Measurements from ENCODE around the gene PFKM. TPM values are rescaled to one million over a fixed set of nuclear protein-coding genes. Genes with fewer than 3 reads are reported as not detected.

PFKM gene
- polyA plus RNA-seq, 2 donors: 15.4 to 21.6 TPM

DNA sequence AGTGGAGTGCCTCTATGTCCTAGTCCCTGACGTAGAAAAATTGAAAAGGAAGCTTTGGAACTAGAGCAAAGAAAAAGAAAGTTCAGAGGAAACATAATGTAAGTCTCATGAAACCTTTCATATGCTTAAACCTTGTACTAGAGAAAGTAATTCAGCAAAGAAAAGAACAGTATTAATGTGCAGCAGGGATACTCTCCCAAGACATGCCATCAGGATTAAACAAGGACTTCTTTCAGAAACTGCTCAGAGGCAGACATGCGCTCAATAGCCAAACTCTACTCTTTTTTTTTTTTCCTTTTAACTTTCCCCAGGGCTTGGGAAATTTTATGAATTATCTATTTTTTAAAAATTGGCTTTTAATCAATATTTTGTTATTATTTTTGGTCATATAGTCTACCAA lies 45.3 kb downstream of the PFKM start:
- no peaks in the 10 kb centered on the region for H3K27me3 ChIP-seq (ENCODE audit: control insufficient read depth in 1 of 2, insufficient read depth in 2 of 2, low read length in 2 of 2)
- WGBS, 2 donors: 79 to 80% methylated on average over 2 of the region's 2 CpGs

DNA sequence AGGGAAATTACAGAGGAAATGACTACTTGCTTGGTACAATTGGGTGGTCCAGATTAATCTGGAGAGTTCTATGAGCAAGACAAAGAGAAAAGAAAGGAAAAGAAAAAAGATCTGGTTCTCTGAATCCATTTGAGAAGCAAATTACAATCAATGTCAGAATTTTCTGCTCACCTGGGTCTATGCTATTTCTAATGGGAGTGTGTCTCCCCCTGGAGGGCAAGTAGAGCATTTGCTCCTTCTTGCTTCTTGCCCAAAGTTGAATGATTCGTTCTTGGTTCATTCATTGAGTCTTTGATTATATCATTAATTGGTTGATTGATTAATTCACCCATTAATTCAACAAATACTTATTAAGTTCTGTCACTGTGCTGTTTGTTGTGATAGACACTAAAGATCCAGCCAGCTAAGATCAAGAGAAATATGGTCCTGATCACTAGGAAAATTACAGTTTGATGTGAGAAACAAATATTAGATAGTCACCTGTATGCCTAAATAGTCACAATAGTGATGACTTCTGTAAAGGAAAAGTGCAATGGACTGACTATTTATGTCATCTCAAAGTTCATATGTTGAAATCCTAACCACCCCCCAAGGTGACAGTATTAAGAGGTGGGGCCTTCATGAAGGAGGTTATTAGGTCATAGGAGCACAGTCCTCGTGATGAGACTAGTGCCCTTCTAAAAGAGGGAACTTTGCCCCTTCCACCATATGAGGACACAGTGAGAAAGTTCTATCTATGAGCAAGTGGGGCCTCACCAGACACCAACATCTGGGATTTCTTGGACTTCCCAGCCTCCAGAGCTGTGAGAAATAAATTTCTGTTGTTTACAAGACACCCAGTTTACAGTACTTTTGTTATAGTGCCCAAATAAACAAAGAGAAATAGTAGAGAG lies 46.2 kb downstream of the PFKM start:
- Histone ChIP-seq H3K4me1 (ENCODE audit: control insufficient read depth in 2 of 2, insufficient read depth in 2 of 2, low read length in 1 of 2) (no peaks in the 10 kb centered on the region), H3K9me3 (ENCODE audit: control insufficient read depth in 2 of 2, insufficient read depth in 1 of 2, low read depth in 1 of 2, low read length in 1 of 2) (no peaks in the 10 kb centered on the region), H3K27ac (ENCODE audit: low read depth in 2 of 2, low read length in 1 of 2) (no peak overlapping the region), H3K27me3 (ENCODE audit: control insufficient read depth in 1 of 2, insufficient read depth in 2 of 2, low read length in 2 of 2) (no peaks in the 10 kb centered on the region), H3K36me3 (ENCODE audit: control insufficient read depth in 2 of 2, insufficient read depth in 2 of 2, low read length in 1 of 2) (no peaks in the 10 kb centered on the region), H3K4me3 (ENCODE audit: low read depth in 1 of 2, low read length in 2 of 2) (no peak overlapping the region)
- WGBS, 2 donors: 17 to 25% methylated on average over 2 of the region's 2 CpGs

More for the DNA sequence above, 45.3 kb downstream of the PFKM start:
- no peak overlapping the region for H3K4me3 ChIP-seq (ENCODE audit: low read depth in 1 of 2, low read length in 2 of 2)
- no peaks in the 10 kb centered on the region for H3K36me3 ChIP-seq (ENCODE audit: control insufficient read depth in 2 of 2, insufficient read depth in 2 of 2, low read length in 1 of 2)
- H3K27ac ChIP-seq (ENCODE audit: low read depth in 2 of 2, low read length in 1 of 2): no peak overlapping the region
- no peaks in the 10 kb centered on the region for H3K4me1 ChIP-seq (ENCODE audit: control insufficient read depth in 2 of 2, insufficient read depth in 2 of 2, low read length in 1 of 2)
- no peaks in the 10 kb centered on the region for H3K9me3 ChIP-seq (ENCODE audit: control insufficient read depth in 2 of 2, insufficient read depth in 1 of 2, low read depth in 1 of 2, low read length in 1 of 2)

DNA sequence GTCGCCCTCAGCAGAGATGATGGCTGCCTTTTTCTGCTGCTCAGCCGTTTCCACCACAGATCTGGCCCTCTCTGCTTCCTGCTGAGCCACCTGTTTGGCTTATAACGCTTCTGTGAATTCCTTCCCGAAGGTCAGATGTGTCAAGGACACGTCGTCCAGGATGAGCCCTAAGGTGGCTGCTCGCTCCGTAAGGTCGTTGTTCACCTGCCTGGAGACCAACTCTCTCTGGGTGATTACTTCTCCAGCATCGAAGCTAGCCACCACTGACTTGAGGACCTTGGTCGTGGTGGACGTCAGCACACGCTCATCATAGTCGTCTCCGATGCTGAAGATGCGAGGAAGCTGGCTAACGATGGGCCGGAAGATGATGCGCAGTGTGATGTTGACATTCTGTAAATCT lies 49.8 kb downstream of the PFKM start:
- no peaks in the 10 kb centered on the region for H3K27me3 ChIP-seq (ENCODE audit: control insufficient read depth in 1 of 2, insufficient read depth in 2 of 2, low read length in 2 of 2)
- H3K27ac ChIP-seq (ENCODE audit: low read depth in 2 of 2, low read length in 1 of 2): no peak overlapping the region
- no peak overlapping the region for H3K4me3 ChIP-seq (ENCODE audit: low read depth in 1 of 2, low read length in 2 of 2)
- 88 to 90% methylated on average over 19 of the region's 19 CpGs for WGBS, 2 donors
- no peaks in the 10 kb centered on the region for H3K4me1 ChIP-seq (ENCODE audit: control insufficient read depth in 2 of 2, insufficient read depth in 2 of 2, low read length in 1 of 2)
- H3K36me3 ChIP-seq (ENCODE audit: control insufficient read depth in 2 of 2, insufficient read depth in 2 of 2, low read length in 1 of 2): no peaks in the 10 kb centered on the region
- no peaks in the 10 kb centered on the region for H3K9me3 ChIP-seq (ENCODE audit: control insufficient read depth in 2 of 2, insufficient read depth in 1 of 2, low read depth in 1 of 2, low read length in 1 of 2)

DNA sequence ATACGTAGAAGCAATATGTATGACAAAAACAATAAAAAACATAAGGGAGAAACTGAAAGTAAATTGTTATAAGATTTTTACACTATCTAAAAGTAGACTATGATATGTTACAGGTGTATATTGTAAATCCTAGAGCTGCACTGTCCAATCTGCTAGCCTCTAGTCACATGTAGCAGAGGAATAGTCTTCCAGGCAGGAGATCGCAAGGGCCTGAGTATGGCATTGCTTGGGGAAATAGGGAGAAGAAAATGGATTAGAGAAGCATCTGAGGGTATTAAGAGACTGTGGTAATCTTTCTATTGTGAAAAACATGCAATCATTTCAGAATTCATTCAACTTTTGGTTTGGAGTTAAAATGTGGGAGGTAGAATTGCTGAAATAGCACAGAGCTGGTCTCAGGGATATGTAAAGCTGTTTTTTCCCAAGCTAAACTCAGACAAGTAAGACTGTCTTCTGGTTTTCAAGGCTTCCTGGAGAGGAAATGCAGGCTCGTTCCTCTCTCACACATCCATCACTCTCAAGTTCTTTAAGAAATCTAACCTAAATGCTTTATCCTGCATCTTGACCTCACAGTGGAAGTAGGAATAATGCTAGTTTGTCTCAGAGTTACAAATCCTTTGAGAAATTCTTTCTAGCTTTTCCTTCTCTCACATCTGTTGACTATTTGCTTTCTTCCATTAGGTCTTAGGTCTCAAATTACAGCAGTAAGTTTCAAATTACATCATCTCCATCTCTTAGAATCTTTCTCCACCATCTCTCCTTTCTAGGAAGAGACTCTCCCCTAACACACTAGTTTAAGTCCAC lies 56.7 kb downstream of the PFKM start:
- no peak overlapping the region for H3K4me3 ChIP-seq (ENCODE audit: low read depth in 1 of 2, low read length in 2 of 2)
- no peaks in the 10 kb centered on the region for H3K36me3 ChIP-seq (ENCODE audit: control insufficient read depth in 2 of 2, insufficient read depth in 2 of 2, low read length in 1 of 2)
- no peaks in the 10 kb centered on the region for H3K4me1 ChIP-seq (ENCODE audit: control insufficient read depth in 2 of 2, insufficient read depth in 2 of 2, low read length in 1 of 2)
- H3K27me3 ChIP-seq (ENCODE audit: control insufficient read depth in 1 of 2, insufficient read depth in 2 of 2, low read length in 2 of 2): no peaks in the 10 kb centered on the region
- no peaks in the 10 kb centered on the region for H3K9me3 ChIP-seq (ENCODE audit: control insufficient read depth in 2 of 2, insufficient read depth in 1 of 2, low read depth in 1 of 2, low read length in 1 of 2)
- no peak overlapping the region for H3K27ac ChIP-seq (ENCODE audit: low read depth in 2 of 2, low read length in 1 of 2)
- whole genome bisulfite sequencing, 2 donors: 68 to 69% methylated on average over 3 of the region's 3 CpGs

DNA sequence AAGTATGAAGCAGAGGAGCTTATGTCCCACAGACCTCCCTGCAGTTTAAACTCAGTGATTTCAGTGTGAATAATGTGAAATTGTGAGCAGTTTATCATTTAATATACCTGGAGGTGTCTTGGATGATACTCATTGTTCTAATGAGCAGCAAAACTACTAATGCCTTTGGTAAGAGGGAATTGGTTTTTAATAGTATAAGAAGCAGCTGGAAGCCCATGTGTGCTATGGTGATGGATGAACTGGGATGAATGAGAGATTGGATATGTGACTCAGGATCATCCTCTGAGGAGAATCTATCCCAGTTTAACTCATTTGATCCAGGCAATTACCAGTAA lies 57.2 kb downstream of the PFKM start:
- Histone ChIP-seq H3K9me3 (ENCODE audit: control insufficient read depth in 2 of 2, insufficient read depth in 1 of 2, low read depth in 1 of 2, low read length in 1 of 2) (no peaks in the 10 kb centered on the region), H3K4me3 (ENCODE audit: low read depth in 1 of 2, low read length in 2 of 2) (no peak overlapping the region), H3K27ac (ENCODE audit: low read depth in 2 of 2, low read length in 1 of 2) (no peak overlapping the region), H3K27me3 (ENCODE audit: control insufficient read depth in 1 of 2, insufficient read depth in 2 of 2, low read length in 2 of 2) (no peaks in the 10 kb centered on the region), H3K4me1 (ENCODE audit: control insufficient read depth in 2 of 2, insufficient read depth in 2 of 2, low read length in 1 of 2) (no peaks in the 10 kb centered on the region), H3K36me3 (ENCODE audit: control insufficient read depth in 2 of 2, insufficient read depth in 2 of 2, low read length in 1 of 2) (no peaks in the 10 kb centered on the region)

DNA sequence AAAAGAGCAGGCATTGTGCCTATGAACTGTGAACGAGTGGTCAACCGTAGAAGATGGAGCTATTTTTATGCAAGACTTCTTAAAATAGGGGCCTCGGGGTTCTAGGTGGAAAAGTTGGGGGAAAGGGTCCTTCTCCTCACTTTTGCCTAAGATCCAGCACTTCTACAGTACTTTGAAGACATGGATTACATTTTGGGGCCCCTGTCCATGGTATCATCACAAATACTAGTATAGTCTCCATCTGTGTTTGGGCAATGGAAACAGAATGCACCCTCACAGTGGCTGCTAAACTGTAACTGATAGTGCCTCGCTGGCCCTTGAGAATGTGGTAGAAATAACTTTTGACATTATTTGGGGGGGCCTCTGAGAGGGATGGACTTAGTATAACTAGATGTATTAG lies 58.8 kb downstream of the PFKM start:
- WGBS, 2 donors: 75% methylated on average over 4 of the region's 4 CpGs
- no peaks in the 10 kb centered on the region for H3K36me3 ChIP-seq (ENCODE audit: control insufficient read depth in 2 of 2, insufficient read depth in 2 of 2, low read length in 1 of 2)
- H3K4me3 ChIP-seq (ENCODE audit: low read depth in 1 of 2, low read length in 2 of 2): no peak overlapping the region
- no peak overlapping the region for H3K27ac ChIP-seq (ENCODE audit: low read depth in 2 of 2, low read length in 1 of 2)
- no peaks in the 10 kb centered on the region for H3K9me3 ChIP-seq (ENCODE audit: control insufficient read depth in 2 of 2, insufficient read depth in 1 of 2, low read depth in 1 of 2, low read length in 1 of 2)
- peaks cover 0 to under 1% of the 10 kb centered on the region in 2 donors for H3K4me1 ChIP-seq (ENCODE audit: control insufficient read depth in 2 of 2, insufficient read depth in 2 of 2, low read length in 1 of 2)
- no peaks in the 10 kb centered on the region for H3K27me3 ChIP-seq (ENCODE audit: control insufficient read depth in 1 of 2, insufficient read depth in 2 of 2, low read length in 2 of 2)

DNA sequence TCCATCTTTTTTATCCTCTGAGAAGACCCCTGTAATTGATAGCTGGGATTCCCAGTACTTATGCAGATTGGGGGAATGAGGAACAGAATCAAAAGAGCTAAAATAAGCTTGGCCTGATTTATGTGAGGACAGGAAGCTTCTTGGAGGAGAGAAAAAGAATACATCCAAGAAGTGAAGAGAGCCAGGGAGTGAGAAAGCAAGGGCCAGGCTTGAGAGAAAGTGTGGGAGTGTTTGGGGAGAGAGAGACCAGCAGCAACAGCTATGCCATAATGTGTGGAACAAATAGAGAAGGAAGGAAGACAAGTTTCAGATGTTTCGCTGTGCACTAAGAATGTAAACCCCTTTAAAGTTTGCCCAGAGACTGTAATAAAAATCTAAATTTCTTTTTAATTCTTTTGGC lies 60.3 kb downstream of the PFKM start:
- H3K4me3 ChIP-seq (ENCODE audit: low read depth in 1 of 2, low read length in 2 of 2): no peak overlapping the region
- no peaks in the 10 kb centered on the region for H3K27me3 ChIP-seq (ENCODE audit: control insufficient read depth in 1 of 2, insufficient read depth in 2 of 2, low read length in 2 of 2)
- no peak overlapping the region for H3K27ac ChIP-seq (ENCODE audit: low read depth in 2 of 2, low read length in 1 of 2)
- no peaks in the 10 kb centered on the region for H3K36me3 ChIP-seq (ENCODE audit: control insufficient read depth in 2 of 2, insufficient read depth in 2 of 2, low read length in 1 of 2)
- H3K9me3 ChIP-seq (ENCODE audit: control insufficient read depth in 2 of 2, insufficient read depth in 1 of 2, low read depth in 1 of 2, low read length in 1 of 2): no peaks in the 10 kb centered on the region
- WGBS, 2 donors: 93% methylated on average over 1 of the region's 1 CpG
- H3K4me1 ChIP-seq (ENCODE audit: control insufficient read depth in 2 of 2, insufficient read depth in 2 of 2, low read length in 1 of 2): peaks cover 2 to 4% of the 10 kb centered on the region in 2 donors

DNA sequence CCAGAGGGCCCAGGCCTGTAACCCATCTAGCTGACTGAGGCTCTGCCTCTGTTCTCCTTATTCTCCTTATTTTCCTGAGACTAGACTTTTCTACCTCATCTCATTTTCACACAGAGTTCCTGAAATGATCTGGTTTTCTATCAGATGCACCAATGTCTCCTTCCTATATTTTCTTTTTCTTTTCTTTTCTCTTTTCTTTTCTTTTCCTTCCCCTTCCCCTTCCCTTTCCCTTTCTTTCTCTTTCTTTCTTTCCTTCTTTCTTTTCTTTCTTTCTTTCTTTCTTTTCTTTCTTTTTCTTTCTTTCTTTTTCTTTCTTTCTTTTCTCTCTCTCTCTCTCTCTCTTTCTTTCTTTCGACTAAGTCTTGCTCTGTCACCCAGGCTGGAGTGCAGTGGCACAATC lies 61.3 kb downstream of the PFKM start:
- Histone ChIP-seq H3K4me1 (ENCODE audit: control insufficient read depth in 2 of 2, insufficient read depth in 2 of 2, low read length in 1 of 2) (peaks cover 2 to 8% of the 10 kb centered on the region in 2 donors), H3K36me3 (ENCODE audit: control insufficient read depth in 2 of 2, insufficient read depth in 2 of 2, low read length in 1 of 2) (no peaks in the 10 kb centered on the region)

DNA sequence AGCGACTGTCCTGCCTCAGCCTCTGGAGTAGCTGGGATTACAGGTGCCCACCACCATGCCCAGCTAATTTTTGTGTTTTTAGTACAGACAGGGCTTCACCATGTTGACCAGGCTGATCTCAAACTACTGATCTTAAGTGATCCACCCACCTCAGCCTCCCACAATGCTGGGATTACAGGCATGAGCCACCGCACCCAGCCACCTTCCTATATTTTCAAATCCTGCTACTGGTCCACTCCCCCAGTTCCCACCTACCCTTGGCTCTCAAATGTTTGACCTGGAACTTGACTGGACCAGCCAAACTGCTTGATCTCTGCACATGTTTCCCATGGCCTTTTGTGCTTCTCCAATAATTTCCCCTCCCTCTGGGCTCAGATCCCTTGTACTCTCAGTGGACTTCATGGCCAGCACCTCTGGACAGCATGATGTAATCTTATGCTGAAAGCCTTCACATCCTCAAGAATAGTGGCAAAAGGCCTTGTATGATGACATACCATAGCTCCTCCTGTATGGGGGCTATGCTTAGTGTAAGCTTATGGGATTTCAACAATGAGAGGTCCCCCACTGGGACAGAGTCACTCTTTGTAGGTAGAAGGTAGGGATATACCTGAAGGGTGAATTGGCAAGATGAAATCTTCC lies 61.8 kb downstream of the PFKM start:
- no peaks in the 10 kb centered on the region for H3K36me3 ChIP-seq (ENCODE audit: control insufficient read depth in 2 of 2, insufficient read depth in 2 of 2, low read length in 1 of 2)
- no peaks in the 10 kb centered on the region for H3K9me3 ChIP-seq (ENCODE audit: control insufficient read depth in 2 of 2, insufficient read depth in 1 of 2, low read depth in 1 of 2, low read length in 1 of 2)
- H3K4me3 ChIP-seq (ENCODE audit: low read depth in 1 of 2, low read length in 2 of 2): no peak overlapping the region
- H3K27me3 ChIP-seq (ENCODE audit: control insufficient read depth in 1 of 2, insufficient read depth in 2 of 2, low read length in 2 of 2): no peaks in the 10 kb centered on the region
- H3K27ac ChIP-seq (ENCODE audit: low read depth in 2 of 2, low read length in 1 of 2): no peak overlapping the region
- H3K4me1 ChIP-seq (ENCODE audit: control insufficient read depth in 2 of 2, insufficient read depth in 2 of 2, low read length in 1 of 2): peaks cover 2 to 10% of the 10 kb centered on the region in 2 donors
- 89 to 94% methylated on average over 2 of the region's 2 CpGs for WGBS, 2 donors

More for the DNA sequence above, 61.3 kb downstream of the PFKM start:
- Histone ChIP-seq H3K9me3 (ENCODE audit: control insufficient read depth in 2 of 2, insufficient read depth in 1 of 2, low read depth in 1 of 2, low read length in 1 of 2) (no peaks in the 10 kb centered on the region), H3K4me3 (ENCODE audit: low read depth in 1 of 2, low read length in 2 of 2) (no peak overlapping the region), H3K27ac (ENCODE audit: low read depth in 2 of 2, low read length in 1 of 2) (no peak overlapping the region), H3K27me3 (ENCODE audit: control insufficient read depth in 1 of 2, insufficient read depth in 2 of 2, low read length in 2 of 2) (no peaks in the 10 kb centered on the region)
- 88 to 89% methylated on average over 1 of the region's 1 CpG for WGBS, 2 donors
